SK-N-MC (cell line): Measurements from ENCODE around the gene SMCO3.
"Not testable (repeated sequence)": the region's sequence is repeated elsewhere in the genome, so short reads cannot be mapped to it uniquely, and the experiment has no call there.

Experiments used
- DNase-seq: peaks from one replicate; pipeline ENCODE4 v3.0.0-alpha.2; 2011; ENCODE audit warnings: low read depth, low spot score
- H3K27ac ChIP-seq: fragments of 200-600 bp; sonication (generic); 2 replicates; pipeline ENCODE4 v1.5.1; 2016; ENCODE audit warnings: mixed run types
- H3K36me3 ChIP-seq: fragments of 200-600 bp; sonication (generic); 2 replicates; pipeline ENCODE4 v1.6.1; 2017; ENCODE audit warnings: antibody characterized with exemption, low read length, mixed read lengths; ENCODE audit not compliant: insufficient read depth
- H3K4me3 ChIP-seq: fragments of 200-600 bp; sonication (generic); 2 replicates; pipeline ENCODE4 v1.5.1; 2016
- H3K9ac ChIP-seq: fragments of 200-600 bp; sonication (generic); 2 replicates; pipeline ENCODE4 v1.8.0; 2017; ENCODE audit warnings: mixed run types, mixed read lengths; ENCODE audit not compliant: insufficient read length
- H3K9me3 ChIP-seq: fragments of 200-600 bp; sonication (generic); 2 replicates; pipeline ENCODE4 v1.6.1; 2017; ENCODE audit warnings: low read depth, mild to moderate bottlenecking, antibody characterized with exemption, low read length, moderate library complexity, mixed read lengths
- EZH2 ChIP-seq: fragments of 200-600 bp; sonication (generic); IDR thresholded peaks from one replicate; pipeline ENCODE4 v1.6.1; 2017; ENCODE audit warnings: antibody characterized with exemption
- FOXP2 ChIP-seq: optimal IDR thresholded peaks from 2 replicates; pipeline ENCODE3; 2011; ENCODE audit warnings: mild to moderate bottlenecking, moderate library complexity; ENCODE audit not compliant: insufficient read depth; ENCODE audit errors: extremely low read length, control extremely low read depth
- POLR2AphosphoS5 ChIP-seq: IDR thresholded peaks from 2 replicates; pipeline ENCODE4 v1.6.1; 2012; ENCODE audit warnings: mild to moderate bottlenecking, low read depth, low read length, borderline replicate concordance

The SMCO3 gene

DNA sequence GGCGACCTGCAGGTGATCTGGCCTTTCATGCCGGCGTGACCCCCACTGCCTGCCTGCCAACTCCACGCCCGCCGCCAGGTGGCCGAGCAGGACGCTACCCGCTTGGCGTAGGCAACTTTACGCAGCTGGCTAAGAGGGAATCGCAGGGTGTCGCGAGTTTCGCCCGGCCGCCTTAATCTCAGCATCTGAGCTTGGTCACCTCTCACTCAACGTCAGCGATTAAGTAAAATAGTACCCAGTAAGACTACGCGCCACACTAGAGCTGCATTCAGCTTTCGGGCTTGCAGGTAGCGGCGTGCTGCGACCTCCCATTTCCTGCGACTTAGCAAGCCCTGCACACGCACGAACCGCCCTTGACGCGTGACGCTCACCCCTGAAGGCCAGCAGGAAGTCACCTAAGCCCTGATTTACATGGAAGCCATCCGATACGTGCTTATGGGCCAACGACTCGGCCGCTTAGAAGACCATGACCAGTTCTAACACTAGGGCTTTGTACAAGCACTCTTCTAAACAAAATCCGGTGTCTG, 44.0 kb downstream of the SMCO3 start:
- H3K9ac ChIP-seq: peak overlapping the region; percentile 79
- TF ChIP-seq FOXP2 (no peak), POLR2AphosphoS5 (peak; percentile 15; the same call in 1 of the 2 replicates), EZH2 (no peak)

DNA sequence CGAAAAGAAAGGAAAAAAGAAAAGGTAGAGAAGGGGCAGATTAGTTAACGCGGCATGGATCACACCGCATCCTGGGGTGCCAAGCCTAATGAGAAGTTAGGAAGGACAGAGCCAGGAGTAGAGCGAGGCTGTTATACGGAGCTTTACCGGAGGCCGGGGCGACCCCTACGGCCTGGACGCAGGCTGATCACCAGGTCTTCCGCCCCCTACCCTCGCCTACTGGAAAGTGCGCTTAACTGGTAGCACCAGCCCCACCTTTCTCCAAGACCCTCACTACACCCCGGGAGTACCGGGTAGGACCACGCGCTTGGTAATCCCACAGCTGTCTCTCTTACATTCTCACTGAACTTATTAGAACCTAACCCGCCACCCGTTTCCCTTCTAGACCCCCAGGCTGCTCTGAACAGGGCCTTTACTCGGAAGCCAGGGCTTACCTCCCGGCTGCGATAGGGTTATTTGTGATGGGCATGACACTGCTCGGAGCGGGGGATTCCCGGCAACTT, 44.5 kb downstream of the SMCO3 start:
- no peak for TF ChIP-seq FOXP2
- no peak for TF ChIP-seq EZH2
- TF ChIP-seq POLR2AphosphoS5: no peak
- Histone ChIP-seq H3K9me3 (no peaks in the 10 kb centered on the region; the same call in 1 of the 2 replicates), H3K27ac (peak overlapping the region; percentile 16; the same call in 1 of the 2 replicates), H3K9ac (peak overlapping the region; percentile 79), H3K4me3 (peak overlapping the region; percentile 80), H3K36me3 (no peaks in the 10 kb centered on the region)
- no peak for DNase-seq

More for the DNA sequence above, 44.0 kb downstream of the SMCO3 start:
- Histone ChIP-seq H3K36me3 (no peaks in the 10 kb centered on the region), H3K9me3 (no peaks in the 10 kb centered on the region; the same call in 1 of the 2 replicates), H3K4me3 (peak overlapping the region; percentile 80), H3K27ac (peak overlapping the region; percentile 89)
- no peak for DNase-seq

DNA sequence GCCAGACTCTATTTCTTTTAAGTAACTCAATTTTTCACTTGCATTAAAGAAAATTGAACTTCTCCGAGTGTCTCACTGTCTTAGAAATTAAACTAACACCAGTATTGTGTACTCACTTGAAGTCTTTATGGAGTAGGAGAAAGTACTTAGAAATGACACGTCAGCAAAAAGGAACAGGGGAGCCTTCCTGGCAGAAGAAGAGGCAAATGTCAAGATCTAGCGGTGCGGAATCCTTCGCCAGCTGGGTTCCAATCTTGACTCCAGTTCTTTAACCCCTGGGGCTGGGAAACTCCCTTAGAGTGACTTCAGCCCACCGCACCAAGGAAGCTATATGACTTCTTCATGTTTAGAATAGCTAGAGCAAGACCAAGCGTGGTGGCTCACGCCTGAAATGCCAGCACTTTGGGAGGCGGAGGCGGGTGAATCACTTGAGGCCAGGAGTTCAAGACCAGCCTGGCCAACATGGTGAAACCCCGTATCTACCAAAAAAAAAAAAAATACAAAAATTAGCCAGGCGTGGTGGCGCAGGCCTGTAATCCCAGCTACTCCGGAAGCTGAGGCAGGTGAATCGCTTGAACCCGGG, 45.1 kb downstream of the SMCO3 start:
- Histone ChIP-seq H3K4me3 (peak overlapping the region; percentile 80), H3K27ac (peak overlapping the region; percentile 56; the same call in 1 of the 2 replicates), H3K9me3 (no peaks in the 10 kb centered on the region; the same call in 1 of the 2 replicates), H3K9ac (no peak overlapping the region), H3K36me3 (no peaks in the 10 kb centered on the region)
- no peak for DNase-seq
- TF ChIP-seq FOXP2 (no peak), POLR2AphosphoS5 (no peak), EZH2 (no peak)

DNA sequence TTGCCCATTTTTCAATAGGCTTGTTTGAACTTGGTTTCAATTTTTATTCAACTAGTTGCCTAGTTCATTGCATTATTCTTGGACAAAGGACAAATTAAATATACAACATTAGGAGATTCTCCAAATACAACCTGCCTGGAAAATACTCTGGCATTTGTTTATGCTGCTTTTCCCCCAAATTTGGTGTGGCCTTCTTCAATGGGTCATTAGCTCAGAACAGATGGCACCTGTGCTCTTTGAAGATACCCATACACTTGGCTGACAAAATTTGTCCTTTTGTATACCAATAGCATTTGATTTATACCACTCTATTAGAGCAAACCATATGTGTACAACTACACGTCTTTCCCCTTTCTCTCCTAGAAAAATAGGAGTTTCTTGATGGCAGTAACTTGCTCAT, 46.4 kb downstream of the SMCO3 start:
- H3K4me3 ChIP-seq: no peak overlapping the region
- TF ChIP-seq POLR2AphosphoS5: no peak
- TF ChIP-seq FOXP2: no peak
- TF ChIP-seq EZH2: no peak

DNA sequence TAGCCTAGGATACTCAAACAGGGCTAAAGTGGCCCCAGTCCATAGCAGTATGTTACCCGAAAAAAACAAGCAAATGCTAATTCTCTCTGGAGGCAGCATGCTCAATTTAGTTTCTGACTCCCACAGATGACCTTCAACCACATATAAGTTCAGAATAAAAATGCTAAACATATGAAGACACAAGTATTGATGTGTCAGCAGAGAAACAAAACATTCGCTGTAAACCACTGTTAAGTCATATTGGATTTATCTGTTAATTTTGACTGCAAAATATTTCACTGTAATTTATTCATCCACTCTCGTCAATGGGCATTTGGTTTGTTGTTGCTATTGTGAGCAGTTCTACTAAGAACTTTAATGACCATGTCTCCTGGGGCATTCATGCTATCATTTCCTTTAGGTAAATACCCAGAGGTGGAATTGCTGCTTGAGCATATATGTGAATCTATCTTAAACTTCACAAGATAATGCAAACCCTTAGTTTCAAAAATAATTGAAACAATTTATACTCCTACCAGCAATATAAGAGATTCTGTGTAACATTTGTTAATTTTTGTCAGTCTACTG, 47.2 kb downstream of the SMCO3 start:
- Histone ChIP-seq H3K27ac (peak overlapping the region; percentile 56; the same call in 1 of the 2 replicates), H3K9me3 (no peaks in the 10 kb centered on the region; the same call in 1 of the 2 replicates), H3K36me3 (no peaks in the 10 kb centered on the region), H3K9ac (no peak overlapping the region), H3K4me3 (no peak overlapping the region)
- DNase-seq: no peak
- TF ChIP-seq EZH2: no peak

More for the DNA sequence above, 46.4 kb downstream of the SMCO3 start:
- Histone ChIP-seq H3K9ac (no peak overlapping the region), H3K36me3 (no peaks in the 10 kb centered on the region), H3K27ac (peak overlapping the region; percentile 56; the same call in 1 of the 2 replicates), H3K9me3 (no peaks in the 10 kb centered on the region; the same call in 1 of the 2 replicates)
- no peak for DNase-seq

DNA sequence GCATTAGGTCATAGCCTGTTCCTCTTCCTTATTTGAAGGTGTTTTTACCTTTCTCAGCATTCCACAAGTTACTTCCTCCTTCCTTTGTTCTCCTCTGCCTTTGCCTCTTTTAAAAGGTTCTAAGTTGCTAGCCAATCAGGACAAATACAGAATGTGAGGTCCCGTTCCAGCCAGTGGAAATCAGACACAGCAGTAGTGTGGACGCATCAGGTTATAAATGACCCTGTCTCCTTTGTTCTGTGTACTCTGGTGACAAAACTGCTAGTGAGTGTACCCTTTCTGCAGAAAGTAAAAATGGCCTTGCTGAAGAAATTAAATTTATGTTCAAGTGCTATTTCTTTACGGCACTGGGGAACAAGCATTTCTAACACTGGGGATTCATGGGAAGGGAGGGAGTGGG, 48.0 kb downstream of the SMCO3 start:
- H3K9ac ChIP-seq, H3K4me3 ChIP-seq, H3K36me3 ChIP-seq, DNase-seq, H3K27ac ChIP-seq, H3K9me3 ChIP-seq: not testable (repeated sequence)

DNA sequence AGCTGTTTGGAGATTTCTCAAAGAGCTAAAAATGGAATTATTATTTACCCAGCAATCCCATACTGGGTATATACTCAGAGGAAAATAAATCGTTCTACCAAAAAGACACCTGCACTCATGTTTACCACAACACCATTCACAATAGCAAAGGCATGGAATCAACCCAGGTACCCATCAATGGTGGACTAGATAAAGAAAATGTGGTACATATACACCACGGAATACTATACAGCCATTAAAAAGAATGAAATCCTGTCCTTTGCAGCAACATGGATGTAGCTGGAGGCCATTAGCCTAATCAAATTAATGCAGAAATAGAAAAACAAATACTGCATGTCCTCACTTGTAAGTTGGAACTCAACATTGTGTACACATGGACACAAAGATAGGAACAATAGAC, 48.6 kb downstream of the SMCO3 start:
- Histone ChIP-seq H3K4me3 (no peak overlapping the region), H3K36me3 (no peaks in the 10 kb centered on the region), H3K9me3 (no peaks in the 10 kb centered on the region; the same call in 1 of the 2 replicates), H3K27ac (no peak overlapping the region), H3K9ac (no peak overlapping the region)
- DNase-seq: no peak
- TF ChIP-seq POLR2AphosphoS5 (no peak), FOXP2 (no peak)

DNA sequence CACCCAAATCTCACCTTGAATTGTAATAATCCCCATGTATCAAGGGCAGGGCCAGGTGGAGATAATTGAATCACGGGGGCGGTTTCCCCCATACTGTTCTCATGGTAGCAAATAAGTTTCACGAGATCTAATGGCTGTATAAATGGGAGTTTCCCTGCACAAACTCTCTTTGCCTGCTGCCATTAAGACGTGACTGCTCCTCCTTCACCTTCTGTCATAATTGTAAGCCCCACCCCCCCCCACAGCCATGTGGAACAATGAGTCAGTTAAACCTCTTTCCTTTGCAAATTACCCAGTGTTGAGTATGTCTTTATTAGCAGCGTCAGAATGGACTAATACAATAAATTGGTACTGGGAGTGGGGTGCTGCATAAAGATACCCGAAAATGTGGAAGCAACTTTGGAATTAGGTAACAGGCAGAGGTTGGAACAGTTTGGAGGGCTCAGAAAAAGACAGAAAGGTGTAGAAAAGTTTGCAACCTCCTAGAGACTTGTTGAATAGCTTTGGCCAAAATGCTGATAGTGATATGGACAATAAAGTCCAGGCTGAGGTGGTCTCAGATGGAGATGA, 54.2 kb downstream of the SMCO3 start:
- not testable (repeated sequence) for H3K9ac ChIP-seq, H3K4me3 ChIP-seq, DNase-seq, H3K9me3 ChIP-seq, H3K27ac ChIP-seq, H3K36me3 ChIP-seq
